A673 (cell line): ENCODE measurements around the gene IGFALS.

Experiments used
- EZH2 ChIP-seq: fragments of 200-600 bp; sonication (generic); IDR thresholded peaks from 2 replicates; pipeline ENCODE4 v1.6.1; 2017; ENCODE audit warnings: borderline replicate concordance, low read depth, mild to moderate bottlenecking, mixed read lengths, antibody characterized with exemption, low read length; ENCODE audit not compliant: poor library complexity, severe bottlenecking
- TF ChIP-seq, protein P1 (sequence below): fragments of 300-800, 200-600 bp; sonication (generic); conservative IDR thresholded peaks from 2 replicates; pipeline ENCODE4 v1.5.1; 2017; ENCODE audit warnings: low read depth, mild to moderate bottlenecking, antibody characterized with exemption, low read length, moderate library complexity, mixed read lengths

DNA sequence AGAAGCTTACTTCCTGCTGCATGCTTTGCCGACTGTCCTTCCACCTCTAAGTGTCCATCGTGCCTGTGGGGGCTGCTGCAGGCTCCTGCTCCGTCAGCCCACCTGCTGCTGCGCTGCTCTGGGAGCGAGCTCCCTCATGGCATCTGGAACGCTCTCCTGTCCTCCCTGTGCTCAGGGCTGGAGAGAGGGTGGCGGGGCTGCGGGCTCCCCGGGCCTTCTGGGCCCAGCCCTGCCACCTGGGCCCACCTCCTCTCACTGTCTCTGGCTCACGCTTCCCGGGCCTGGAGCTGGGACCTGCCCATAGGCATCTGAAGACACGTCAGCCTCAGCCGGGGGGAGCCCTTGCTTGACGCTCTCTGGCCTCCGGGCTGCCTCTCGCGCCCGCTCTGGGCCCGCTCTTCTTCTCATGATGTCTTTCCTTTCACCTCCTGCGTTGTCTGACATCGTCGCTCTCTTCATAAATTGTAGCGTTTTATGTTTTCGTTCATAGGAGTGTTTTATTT, 49.1 kb downstream of the IGFALS start:
- TF ChIP-seq, protein P1, sequence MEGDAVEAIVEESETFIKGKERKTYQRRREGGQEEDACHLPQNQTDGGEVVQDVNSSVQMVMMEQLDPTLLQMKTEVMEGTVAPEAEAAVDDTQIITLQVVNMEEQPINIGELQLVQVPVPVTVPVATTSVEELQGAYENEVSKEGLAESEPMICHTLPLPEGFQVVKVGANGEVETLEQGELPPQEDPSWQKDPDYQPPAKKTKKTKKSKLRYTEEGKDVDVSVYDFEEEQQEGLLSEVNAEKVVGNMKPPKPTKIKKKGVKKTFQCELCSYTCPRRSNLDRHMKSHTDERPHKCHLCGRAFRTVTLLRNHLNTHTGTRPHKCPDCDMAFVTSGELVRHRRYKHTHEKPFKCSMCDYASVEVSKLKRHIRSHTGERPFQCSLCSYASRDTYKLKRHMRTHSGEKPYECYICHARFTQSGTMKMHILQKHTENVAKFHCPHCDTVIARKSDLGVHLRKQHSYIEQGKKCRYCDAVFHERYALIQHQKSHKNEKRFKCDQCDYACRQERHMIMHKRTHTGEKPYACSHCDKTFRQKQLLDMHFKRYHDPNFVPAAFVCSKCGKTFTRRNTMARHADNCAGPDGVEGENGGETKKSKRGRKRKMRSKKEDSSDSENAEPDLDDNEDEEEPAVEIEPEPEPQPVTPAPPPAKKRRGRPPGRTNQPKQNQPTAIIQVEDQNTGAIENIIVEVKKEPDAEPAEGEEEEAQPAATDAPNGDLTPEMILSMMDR: no peak
- TF ChIP-seq EZH2: no peak
